ENCODE results near the gene GNB2. TPM values are rescaled to one million over a fixed set of nuclear protein-coding genes. Genes with fewer than 3 reads are reported as not detected.

Gene GNB2
- total and polyA plus RNA-seq, 2 of the 8 experiments (the other 6 are each of a cell fraction or from before 2014, with no cell fraction given), result 157 to 260 TPM

- POLR2A ChIA-PET (ENCODE audit: partially characterized antibody), result interaction anchor here (0.7 to 14.3 kb wide), 11 partner anchors 6 to 119 kb away, joined by 3 to 257 read pairs (median 4); partner anchors contain the start of genes GNB2 and MOSPD3
- H3K9me3 ChIP-seq (ENCODE audit: insufficient read depth in 2 of 2, low read depth in 1 of 2, low read length in 1 of 2), result no peaks in the 10 kb centered on the region
- peak overlapping the region in 1 of 4 experiments; percentile 0; a peak in 2 of 7 replicates for H3K9ac ChIP-seq (replicated peaks in 1 of 4; ENCODE audit: extremely low read depth in 1 of 4, low read depth in 3 of 4, low read length in 3 of 4)
- H3K4ac ChIP-seq (replicated peaks; ENCODE audit: insufficient read length, low read depth, low read length), result no peak overlapping the region
- H3K79me1 ChIP-seq (ENCODE audit: low read depth, low read length), result peaks cover 8% of the 10 kb centered on the region; the same call in 1 of the 2 replicates
- no peaks in the 10 kb centered on the region; the same call in 1 of the 2 replicates for H3K23me2 ChIP-seq (ENCODE audit: low read depth, low read length)
- no peak overlapping the region for H2BK20ac ChIP-seq (ENCODE audit: low read length)
- peaks cover 14 to 50% of the 10 kb centered on the region in 2 experiments for H4K20me1 ChIP-seq (replicated peaks in 1 of 2; ENCODE audit: control insufficient read depth in 1 of 2, insufficient read depth in 2 of 2, low read length in 2 of 2)
- no peak overlapping the region for H2BK5ac ChIP-seq (ENCODE audit: low read depth, low read length)
- no peak overlapping the region for H3K18ac ChIP-seq (ENCODE audit: extremely low read depth, low read length)
- FAIRE-seq (no peak), DNase-seq (ENCODE audit: low read depth in 1 of 2, low spot score in 2 of 2) (no peak)
- no peak overlapping the region for H2BK12ac ChIP-seq (ENCODE audit: low read depth, low read length)
- 93% methylated on average over 14 of the region's 16 CpGs; no CpG with 5 or more reads in 1 of the 2 experiments for WGBS, 2 experiments (ENCODE audit: extremely low coverage in 1 of 2, insufficient coverage in 1 of 2, insufficient read length in 1 of 2, insufficient replicate concordance in 2 of 2, low coverage in 1 of 2, low lambda C conversion rate in 2 of 2, missing lambda C conversion rate in 1 of 2)
- H3K4me1 ChIP-seq (replicated peaks in 1 of 4; ENCODE audit: control insufficient read depth in 3 of 4, insufficient read depth in 4 of 4, low read length in 3 of 4), result peaks cover 0 to 7% (median 2%) of the 10 kb centered on the region in 4 experiments; a peak in 6 of 7 replicates
- H2AK5ac ChIP-seq (ENCODE audit: low read depth, low read length), result no peak overlapping the region
- H4K5ac ChIP-seq (ENCODE audit: insufficient read length, low read depth, low read length), result no peak overlapping the region
- no peak overlapping the region for H4K91ac ChIP-seq (replicated peaks; ENCODE audit: insufficient read length, low read length)
- peaks cover 45 to 97% (median 73%) of the 10 kb centered on the region in 4 experiments for H3K36me3 ChIP-seq (ENCODE audit: control insufficient read depth in 2 of 4, insufficient read depth in 4 of 4, low read length in 3 of 4)
- no peak overlapping the region for H3K14ac ChIP-seq (ENCODE audit: insufficient read length)
- peaks cover 1 to 23% of the 10 kb centered on the region in 2 experiments; a peak in 3 of 4 replicates for H3K79me2 ChIP-seq (ENCODE audit: control insufficient read depth in 1 of 2, insufficient read depth in 2 of 2, low read length in 2 of 2)
- H2BK15ac ChIP-seq (ENCODE audit: low read length), result no peak overlapping the region
- CTCF ChIA-PET (ENCODE audit: partially characterized antibody), result interaction anchor here (0.9 to 20.7 kb wide), 10 partner anchors 8 to 187 kb away, joined by 3 to 254 read pairs (median 3); partner anchors contain the start of genes GIGYF1 and POP7
- TF ChIP-seq MAX (IDR thresholded peaks at IDR 0.05), result no peak
- no peak for TF ChIP-seq EZH2 (IDR thresholded peaks at IDR 0.05; ENCODE audit: low read depth, low read length, severe bottlenecking)
- no peak overlapping the region for H2BK120ac ChIP-seq (replicated peaks; ENCODE audit: low read depth, low read length)
- no peak overlapping the region for H2AFZ ChIP-seq (ENCODE audit: low read length)
- no peak overlapping the region for H3K27ac ChIP-seq (ENCODE audit: low read depth, low read length)
- H3K23ac ChIP-seq (ENCODE audit: insufficient read length), result no peak overlapping the region
- no peak overlapping the region for H3K56ac ChIP-seq (replicated peaks; ENCODE audit: insufficient read length, low read depth, low read length)
- no peak overlapping the region; the same call in 1 of the 2 replicates for H4K8ac ChIP-seq (ENCODE audit: extremely low read depth, insufficient read depth, low read length)
- H3K4me2 ChIP-seq (ENCODE audit: insufficient read depth in 1 of 2, low read depth in 2 of 2, low read length in 2 of 2), result no peak overlapping the region
- no peak overlapping the region for H3K4me3 ChIP-seq (ENCODE audit: extremely low read depth in 1 of 4, insufficient read depth in 2 of 4, low read depth in 3 of 4, low read length in 4 of 4)
- H3K27me3 ChIP-seq (replicated peaks in 1 of 4; ENCODE audit: control insufficient read depth in 3 of 4, extremely low read depth in 1 of 4, insufficient read depth in 3 of 4, low read length in 3 of 4), result no peaks in the 10 kb centered on the region
These were observed 11.0 kb downstream of the GNB2 start for GRCh38 chr7:100684534-100685042.
